Lower leg skin (tissue), 3 donors: ENCODE results near the gene NARS2.

Experiments
- POLR2A ChIP-seq, 2 donors: fragments of 450-650 bp; IDR thresholded peaks; one replicate each; pipeline ENCODE4 v1.6.1; 2016 to 2017; ENCODE audit warnings: antibody characterized with exemption in 2 of 2, mild to moderate bottlenecking in 1 of 2, moderate library complexity in 1 of 2
- TF ChIP-seq, protein P1 (sequence below), 3 donors: fragments of 450-650 bp; IDR thresholded peaks; one replicate each; pipeline ENCODE4 v1.5.1; 2016; ENCODE audit warnings: antibody characterized with exemption in 3 of 3, mild to moderate bottlenecking in 3 of 3, moderate library complexity in 2 of 3

DNA sequence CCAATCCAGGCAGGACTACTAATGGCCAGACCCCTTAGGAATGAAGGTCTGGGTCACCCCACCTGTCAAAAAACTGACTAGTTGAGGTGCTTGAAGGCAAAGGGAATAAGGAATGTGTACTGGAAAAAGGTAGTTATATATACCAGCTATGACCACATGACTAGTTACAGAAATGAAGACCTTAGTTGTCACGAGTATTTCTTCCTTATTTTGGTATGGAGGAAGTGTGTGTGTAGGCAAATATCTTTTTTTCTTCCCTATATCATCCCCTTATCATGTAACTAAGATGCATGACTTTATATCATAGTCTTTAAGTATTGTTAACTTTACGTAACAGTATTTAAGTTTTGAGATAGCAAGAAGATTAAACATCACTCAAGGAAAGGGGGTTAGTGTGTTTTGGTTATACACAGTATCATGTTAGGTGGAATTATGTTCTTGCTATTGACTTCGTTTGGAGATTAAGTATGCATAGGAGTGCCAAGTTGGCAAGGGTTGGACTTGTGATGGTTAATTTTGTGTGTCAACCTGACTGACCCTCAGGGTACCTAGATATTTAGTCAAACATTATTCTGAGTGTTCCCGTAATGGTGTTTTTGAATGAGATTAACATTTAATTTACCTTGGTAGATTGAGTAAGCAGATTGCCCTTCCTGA, 38.2 kb upstream of the NARS2 start:
- TF ChIP-seq, protein P1, sequence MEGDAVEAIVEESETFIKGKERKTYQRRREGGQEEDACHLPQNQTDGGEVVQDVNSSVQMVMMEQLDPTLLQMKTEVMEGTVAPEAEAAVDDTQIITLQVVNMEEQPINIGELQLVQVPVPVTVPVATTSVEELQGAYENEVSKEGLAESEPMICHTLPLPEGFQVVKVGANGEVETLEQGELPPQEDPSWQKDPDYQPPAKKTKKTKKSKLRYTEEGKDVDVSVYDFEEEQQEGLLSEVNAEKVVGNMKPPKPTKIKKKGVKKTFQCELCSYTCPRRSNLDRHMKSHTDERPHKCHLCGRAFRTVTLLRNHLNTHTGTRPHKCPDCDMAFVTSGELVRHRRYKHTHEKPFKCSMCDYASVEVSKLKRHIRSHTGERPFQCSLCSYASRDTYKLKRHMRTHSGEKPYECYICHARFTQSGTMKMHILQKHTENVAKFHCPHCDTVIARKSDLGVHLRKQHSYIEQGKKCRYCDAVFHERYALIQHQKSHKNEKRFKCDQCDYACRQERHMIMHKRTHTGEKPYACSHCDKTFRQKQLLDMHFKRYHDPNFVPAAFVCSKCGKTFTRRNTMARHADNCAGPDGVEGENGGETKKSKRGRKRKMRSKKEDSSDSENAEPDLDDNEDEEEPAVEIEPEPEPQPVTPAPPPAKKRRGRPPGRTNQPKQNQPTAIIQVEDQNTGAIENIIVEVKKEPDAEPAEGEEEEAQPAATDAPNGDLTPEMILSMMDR (IDR thresholded peaks at IDR 0.05), result no peak
- no peak for TF ChIP-seq POLR2A (IDR thresholded peaks at IDR 0.05)
